IPS-NIHi7 (cell line): ENCODE data around the gene OR56A5.

ENCODE experiments used
- DNase-seq: peaks from one replicate; pipeline ENCODE4 v3.0.0; 2012; ENCODE audit warnings: mixed read lengths; ENCODE audit errors: extremely low spot score

The OR56A5 gene

GRCh38 chr11:5933116-5933515 lies 35.2 kb downstream of the OR56A5 start:
- no peak for DNase-seq

- DNase-seq: no peak
Observed at GRCh38 chr11:5932671-5933070, 35.6 kb downstream of the OR56A5 start.

GRCh38 chr11:5931061-5931460 lies 37.2 kb downstream of the OR56A5 start:
- no peak for DNase-seq

- DNase-seq: no peak
Observed at GRCh38 chr11:5930614-5931013, 37.7 kb downstream of the OR56A5 start.

GRCh38 chr11:5929571-5930368 lies 38.5 kb downstream of the OR56A5 start:
- no peak for DNase-seq

- no peak for DNase-seq
Observed at GRCh38 chr11:5928811-5929210, 39.5 kb downstream of the OR56A5 start.

- DNase-seq: no peak
Observed at GRCh38 chr11:5928271-5928670, 40.0 kb downstream of the OR56A5 start.

- no peak for DNase-seq
Observed at GRCh38 chr11:5923794-5924193, 44.5 kb downstream of the OR56A5 start.

GRCh38 chr11:5923427-5923776 lies 44.9 kb downstream of the OR56A5 start:
- DNase-seq: no peak

- no peak for DNase-seq
Observed at GRCh38 chr11:5922749-5923426, 45.4 kb downstream of the OR56A5 start.
